NCI-H2029 treated with DMSO at 0.1 percent for 48 hours (cell line): ENCODE results near the gene PPHLN1.
A peak's percentile ranks its signal among the peaks of the same experiment; 100 is the strongest.
"Not testable (repeated sequence)": the region's sequence is repeated elsewhere in the genome, so short reads cannot be mapped to it uniquely, and the experiment has no call there.

Experiments
- DNase-seq: peaks from one replicate; lab custom pipeline; 2025; lab: John Stamatoyannopoulos, UW

Gene PPHLN1

DNA sequence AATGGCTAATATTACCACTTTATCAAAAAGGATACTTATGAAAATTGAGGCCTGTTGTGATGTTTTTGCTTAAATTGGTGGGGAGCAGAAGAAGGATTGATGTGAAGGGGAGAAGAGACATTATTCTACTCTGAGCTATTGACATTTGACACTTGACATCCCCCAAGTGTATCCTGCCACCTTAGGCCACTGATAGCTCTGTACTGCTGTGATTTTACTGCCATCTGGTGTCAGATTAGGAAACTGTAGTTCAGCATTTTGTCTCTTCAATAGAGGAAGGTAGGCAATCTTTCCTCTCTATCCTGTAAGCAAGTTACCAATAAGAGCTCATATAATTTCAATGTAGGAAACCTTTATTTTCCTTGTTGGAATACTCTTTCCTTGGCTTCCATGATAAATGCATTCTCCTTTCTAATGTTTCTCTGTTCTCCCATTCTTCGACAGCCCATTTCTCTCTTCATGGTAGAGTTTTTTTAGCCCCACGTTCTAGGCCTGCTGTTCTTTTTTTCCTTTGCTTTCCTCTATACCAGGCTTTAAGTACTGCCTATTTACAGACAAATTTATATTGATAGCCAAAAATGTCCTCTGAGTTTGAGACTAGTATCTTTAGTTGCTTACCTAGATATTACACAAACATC, 46.3 kb downstream of the PPHLN1 start:
- DNase-seq: peak; percentile 67

DNA sequence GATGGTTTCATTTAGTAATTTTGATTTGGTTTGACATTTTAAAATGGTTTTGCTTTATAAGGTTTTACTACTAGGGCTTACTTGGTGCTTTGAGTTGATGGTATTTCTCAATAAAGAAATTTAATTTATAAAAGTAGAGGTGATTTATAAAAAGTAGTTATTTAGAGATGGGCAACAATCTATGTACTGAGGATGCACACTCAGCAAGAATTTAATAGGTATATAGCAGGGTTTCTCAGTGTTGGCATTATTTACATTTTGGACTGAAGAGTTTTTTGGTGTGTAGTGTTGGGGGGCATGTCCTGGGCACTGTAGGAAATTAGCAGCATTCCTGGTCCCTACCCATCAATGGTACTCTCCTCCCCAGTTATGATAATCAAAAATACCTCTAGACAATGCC, 47.7 kb downstream of the PPHLN1 start:
- DNase-seq: no peak

DNA sequence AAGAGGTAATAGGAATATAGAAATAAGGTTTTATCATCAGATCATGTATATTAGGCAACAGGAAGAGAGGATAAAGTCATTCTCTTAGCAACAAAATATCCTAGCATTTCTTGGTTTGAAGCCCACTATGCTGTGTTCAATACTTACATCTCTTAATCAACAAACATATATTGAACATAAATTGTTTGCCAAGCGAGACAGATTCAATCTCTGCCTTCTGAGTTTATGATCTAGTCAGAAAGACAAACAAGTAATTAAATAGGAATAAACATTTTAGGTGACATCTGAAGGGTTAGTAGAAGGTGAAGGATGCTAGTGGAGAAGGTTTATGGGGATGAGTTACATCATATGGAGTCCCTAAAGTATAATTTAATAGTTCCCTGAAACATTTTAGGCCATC, 54.8 kb downstream of the PPHLN1 start:
- no peak for DNase-seq

DNA sequence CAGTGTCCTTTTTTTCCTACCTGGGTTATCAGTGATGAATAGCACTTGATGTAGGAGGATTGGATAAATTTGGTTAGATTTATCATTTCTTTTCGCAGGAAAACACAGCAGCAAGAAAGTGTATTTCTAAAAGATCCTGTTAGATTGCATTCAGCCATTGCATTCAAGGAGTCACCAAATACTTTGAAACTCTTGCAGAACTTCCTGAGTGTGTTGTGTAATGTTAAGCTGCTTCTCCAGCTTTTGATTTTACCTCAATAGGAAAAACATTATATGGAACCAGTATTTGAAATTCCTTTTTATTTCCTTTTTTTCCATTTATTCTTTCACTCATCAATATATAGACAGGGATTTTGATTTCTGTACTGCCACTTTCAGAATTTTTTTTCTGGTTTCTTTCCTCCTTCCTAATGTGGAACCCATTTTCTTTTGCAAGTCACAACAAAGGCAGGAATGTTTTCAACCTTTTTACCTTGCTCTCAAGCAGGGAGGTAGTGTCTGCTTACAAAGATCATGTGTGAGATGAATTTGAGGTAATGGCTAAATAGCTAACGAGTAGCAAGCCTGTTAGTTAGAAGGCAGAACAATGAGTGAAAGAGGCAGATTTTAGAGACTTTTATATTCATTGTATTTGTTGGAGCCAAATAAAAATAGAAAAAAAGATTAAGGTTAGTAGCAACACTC, 56.2 kb downstream of the PPHLN1 start:
- no peak for DNase-seq

DNA sequence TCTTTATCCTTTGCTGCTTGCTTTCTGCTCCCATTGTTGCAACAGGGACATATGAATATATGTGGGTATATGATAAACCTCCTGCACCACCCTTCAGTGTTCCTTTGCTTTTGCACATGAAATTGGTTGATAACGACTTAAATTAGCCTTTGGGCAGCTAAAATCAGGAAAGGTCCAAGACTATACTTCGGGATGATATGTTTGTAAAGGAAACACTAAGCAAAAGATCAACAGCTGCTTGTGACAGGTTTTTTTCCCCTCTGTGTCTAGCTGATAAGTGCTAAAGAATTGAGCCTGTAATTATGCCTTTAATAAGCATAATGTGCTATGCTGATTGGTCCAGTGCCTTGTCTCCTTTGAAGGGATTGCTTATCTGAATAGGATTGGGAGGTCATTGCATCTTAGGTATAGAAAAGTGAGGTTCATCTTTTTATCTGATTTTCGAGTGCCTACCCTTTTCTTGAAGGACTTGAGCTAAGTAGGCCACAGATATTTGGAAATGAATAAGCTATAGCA, 59.4 kb downstream of the PPHLN1 start:
- no peak for DNase-seq

DNA sequence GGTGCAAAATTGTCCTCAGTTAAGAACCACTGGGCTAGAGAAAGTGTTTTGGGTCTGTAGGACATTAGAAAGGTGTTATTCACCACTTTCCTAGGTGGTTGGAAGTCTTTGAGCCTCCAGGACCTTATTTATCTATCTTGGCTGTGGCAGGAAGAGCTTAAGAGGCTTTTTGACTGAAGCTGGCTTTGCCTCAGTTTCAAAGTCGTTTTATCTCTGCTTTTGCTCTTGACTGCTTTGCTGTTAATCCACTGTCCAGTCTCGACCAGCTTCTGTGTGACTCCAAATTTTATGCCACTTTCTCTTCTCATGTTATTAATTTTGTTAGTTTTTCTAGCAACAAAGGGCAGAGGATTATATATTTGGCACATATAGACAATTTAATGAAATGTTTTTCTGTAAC, 60.3 kb downstream of the PPHLN1 start:
- no peak for DNase-seq

DNA sequence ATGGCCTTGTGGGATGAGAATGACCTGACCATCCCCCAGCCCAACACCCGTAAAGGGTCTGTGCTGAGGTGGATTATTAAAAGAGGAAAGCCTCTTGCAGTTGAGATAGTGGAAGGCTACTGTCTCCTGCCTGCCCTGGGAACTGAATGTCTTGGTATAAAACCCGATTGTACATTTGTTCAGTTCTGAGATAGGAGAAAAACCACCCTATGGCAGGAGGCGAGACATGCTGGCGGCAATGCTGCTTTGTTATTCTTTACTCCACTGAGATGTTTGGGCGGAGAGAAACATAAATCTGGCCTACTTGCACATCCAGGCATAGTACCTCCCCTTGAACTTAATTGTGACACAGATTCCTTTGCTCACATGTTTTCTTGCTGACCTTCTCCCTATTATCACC, 62.1 kb downstream of the PPHLN1 start:
- not testable (repeated sequence) for DNase-seq

DNA sequence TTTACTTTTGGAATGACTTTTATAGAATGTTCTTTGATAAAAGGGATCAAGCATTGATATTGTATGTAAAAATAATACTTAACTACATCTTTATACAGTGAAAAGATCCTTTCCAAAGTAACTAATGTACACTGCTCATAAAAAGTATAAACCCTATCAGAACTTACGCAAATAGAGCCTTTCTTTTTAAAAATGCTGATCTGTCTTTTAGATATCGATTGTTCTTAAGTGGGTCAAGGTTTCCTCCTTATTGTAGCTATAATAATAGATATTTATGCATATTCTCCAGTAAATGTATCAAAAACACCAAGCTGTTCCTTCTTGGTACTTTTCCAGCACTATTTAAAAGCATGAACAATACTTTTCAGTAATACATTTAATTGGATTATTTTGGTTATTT, 68.5 kb downstream of the PPHLN1 start:
- DNase-seq: no peak

DNA sequence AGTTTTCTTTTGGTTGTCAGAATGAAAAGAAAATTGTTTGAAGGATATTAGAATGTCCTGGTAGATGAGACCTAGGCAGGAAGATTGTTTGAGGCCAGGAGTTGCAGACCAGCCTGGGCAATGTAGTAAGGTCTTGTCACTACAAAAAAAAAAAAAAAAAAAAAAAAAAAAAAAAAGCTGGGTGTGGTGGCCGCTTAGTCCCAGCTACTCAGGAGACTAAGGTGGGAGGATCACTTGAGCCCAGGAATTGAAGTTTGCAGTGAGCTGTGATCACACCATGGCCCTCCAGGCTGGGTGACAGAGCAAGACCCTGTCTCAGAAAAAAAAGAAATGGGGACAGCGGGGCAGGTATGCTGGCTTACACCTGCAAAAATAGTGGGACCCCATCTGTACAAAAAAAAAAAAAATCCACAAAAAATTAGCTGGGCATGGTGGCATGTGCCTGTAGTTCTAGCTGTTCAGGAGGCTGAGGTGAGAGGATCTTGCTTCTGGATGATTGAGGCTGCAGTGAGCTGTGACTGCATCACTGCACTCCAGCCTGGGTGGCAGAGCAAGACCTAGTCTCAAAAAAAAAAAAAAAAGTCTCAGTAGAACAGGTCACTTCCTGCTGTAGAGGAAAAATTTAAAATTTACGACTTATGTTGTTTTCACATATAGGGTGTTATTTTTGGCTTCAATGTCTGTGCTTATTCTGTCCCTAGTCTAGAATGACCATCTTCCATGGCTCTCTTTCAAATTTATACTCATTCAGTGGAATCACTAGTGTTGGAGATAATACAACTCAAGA, 70.7 kb downstream of the PPHLN1 start:
- no peak for DNase-seq

DNA sequence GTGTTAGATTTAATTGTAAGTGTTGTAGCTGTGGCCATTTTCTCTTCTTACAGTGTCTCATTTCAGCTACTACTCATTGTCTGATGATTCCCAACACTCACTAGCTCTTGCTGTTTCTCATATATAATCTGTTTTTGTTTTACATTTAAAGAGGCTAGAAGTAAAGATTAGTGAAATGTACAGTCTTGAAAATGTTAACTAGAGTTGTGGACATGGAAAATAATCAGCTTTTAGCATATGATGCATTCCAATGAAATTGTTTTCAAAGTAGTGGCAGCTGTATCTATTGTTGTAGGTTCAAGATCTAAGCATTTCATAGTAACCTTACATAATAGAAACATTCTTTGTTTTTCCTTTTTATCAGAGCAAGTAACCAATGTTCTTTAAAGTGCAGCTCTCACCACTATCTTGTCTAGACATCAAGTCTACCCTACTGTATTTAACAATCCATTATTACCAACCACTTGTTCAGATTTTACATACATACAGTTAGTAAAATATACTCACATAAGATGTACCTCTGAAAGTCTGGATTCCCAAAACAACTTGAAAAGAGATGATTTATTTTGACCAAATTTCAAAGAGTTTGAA, 76.9 kb downstream of the PPHLN1 start:
- DNase-seq: no peak

DNA sequence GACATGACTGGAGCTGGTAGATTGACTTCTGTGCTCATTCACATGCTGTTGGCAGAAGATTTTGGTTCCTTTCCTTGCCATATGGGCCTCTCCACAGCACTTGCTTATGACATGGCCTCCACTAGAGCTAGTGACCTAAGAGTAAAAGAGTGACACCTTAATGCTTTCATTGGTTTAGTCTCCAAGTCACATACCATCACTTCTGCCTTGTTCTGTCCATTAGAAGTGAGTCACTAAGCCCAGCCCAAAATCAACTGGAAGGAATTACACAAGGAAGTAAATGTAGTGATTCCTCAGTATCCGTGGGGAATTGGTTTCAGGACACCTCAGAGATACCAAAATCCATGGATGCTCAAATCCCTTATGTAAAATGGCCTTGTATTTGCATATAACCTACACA, 81.3 kb downstream of the PPHLN1 start:
- no peak for DNase-seq

DNA sequence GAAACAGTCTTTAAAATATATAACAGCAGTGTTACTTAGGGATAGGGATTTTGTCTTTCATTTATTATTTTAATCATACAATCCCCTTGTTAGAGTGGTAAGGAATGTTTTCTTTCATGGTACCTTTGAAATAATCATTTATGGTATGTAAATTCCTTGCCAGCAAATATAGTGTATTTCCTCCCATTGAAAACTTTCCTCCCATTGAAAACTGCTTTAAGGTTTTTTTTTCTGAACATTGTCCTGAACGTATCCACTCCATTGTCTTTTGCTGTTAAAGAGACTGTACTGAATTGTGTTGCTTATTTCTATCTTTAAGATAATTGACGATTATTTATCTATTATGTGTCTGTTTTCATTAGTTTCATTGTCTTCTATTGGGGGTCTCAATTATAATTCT, 83.5 kb downstream of the PPHLN1 start:
- DNase-seq: no peak

DNA sequence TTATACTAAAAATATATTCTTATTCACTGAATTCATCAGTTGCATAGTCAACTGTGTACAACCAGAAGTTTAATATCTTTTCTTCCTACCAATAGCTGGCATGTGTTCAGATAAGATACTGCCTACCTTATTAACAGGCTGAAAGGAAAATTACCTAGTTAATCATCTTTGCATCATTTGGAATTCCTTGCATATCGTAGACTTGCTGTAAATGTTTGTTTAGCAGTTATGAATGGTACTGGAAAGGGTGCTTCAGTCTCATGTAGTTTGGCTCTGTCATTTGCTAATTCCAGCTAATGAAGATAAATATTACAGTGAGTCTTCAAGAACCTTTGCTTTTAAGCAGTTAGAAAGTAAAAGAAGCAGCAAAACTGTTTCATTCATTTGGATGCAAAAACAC, 84.4 kb downstream of the PPHLN1 start:
- DNase-seq: no peak

DNA sequence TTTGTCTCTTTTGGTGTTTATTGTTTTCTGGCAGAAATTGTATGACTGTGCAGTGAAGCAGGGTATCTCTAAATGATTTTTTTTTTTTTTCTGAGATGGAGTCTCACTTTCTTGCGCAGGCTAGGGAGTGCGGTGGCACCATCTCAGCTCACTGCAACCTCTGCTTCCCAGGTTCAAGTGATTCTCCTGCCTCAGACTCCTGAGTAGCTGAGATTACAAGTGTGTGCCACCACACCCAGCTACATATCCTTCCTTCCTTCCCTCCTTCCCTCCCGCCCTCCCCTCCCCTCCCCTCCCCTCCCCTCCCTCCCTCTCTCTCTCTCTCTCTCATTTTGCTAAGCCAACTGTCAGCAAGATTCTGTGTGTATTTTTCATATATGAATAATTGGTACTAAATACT, 94.4 kb downstream of the PPHLN1 start:
- DNase-seq: no peak

DNA sequence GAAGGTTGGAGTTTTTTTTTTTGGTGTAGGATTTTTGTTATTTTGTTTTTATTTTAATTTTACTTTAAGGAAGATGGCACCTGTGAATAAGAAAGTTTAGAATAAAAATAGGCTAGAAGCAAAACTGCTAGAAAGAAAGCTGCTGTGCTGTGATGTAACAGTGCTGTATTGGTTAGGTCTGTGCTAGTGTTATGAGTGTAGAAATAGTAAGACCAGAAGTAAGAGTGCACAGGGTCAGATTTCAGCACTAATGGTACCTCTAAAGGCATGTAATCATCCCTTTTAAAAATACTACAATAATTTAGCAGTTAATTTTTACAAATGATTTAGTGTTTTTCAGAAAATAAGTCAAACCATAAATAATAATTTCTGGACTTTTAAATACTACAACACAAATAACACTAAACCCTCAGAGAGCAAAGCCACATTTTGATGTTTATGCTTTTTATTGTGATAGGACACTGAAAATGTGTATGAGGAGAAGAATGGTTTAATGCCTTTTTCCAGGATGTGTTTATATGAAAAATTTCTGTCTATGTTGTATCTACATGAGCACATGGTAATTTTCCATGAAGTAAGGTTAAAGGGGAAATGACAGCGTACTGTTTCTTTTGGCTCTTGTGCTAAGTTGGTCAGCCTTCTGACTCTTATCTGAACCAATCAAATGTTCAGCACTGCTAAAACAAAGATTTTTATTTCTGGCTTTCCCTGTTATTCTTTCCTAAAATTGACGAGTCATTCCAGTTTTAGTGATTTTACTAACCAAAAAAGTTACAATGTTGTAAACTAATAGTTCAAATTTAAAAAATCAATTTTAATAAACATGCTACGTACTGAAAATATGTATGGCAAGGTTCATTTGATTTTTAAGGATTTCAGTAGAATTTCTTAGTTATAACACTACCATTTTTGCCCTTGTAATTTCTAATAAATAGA, 96.1 kb downstream of the PPHLN1 start:
- no peak for DNase-seq

DNA sequence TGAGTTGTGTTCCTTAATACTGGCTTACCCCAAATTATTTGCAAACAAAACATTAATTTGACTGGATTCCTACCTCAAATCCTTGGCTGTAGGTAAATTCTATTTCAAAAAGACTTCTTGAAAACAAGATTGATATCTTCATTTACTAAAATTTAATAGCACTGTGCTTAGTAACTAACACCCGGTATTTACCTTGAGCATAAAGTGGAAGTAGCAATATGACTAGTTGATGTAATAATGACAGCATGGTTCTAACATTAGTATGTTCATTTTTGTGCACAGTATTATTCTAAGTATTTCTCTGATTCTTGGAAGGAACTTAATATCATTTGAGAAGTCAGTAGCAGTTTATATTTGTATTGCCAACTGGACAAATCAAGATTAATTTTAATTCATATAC, 96.8 kb downstream of the PPHLN1 start:
- DNase-seq: no peak

DNA sequence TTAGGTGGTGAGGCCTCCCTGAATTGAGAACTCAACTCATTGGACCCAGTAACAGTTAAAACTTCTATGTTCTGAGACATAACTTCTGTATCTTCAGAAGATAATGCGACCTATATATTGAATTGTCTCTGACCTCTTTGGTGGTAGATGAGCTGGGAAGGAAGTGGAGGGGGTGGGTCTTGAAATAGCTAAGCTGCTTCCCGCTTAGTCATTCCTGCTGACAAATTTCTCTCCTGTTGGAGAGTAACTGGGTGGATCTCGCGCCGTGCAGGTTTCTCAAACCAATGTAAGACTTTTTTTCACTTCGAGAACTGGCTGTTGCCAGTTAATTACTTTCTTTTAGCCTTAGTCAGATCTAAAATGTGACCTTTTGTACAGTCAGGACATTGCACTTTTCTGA, 100.8 kb downstream of the PPHLN1 start:
- no peak for DNase-seq

DNA sequence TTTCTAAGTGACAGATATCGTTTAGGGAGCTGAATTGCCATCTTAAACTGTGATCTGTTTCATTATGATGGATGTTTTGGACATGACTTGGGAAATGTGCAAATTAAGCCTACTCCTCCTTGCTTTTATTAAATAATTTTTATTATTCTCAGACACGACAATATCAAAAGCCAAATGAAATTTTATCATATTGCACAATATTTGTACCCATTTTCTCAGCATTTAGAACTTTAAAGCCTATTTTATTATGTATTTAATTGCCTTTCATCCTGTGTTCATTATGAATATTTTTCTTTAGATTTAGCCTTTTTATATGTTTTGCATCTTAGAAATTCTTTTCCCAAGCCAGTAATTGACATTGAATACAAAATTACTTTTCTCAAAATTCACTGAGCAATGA, 102.9 kb downstream of the PPHLN1 start:
- DNase-seq: no peak

DNA sequence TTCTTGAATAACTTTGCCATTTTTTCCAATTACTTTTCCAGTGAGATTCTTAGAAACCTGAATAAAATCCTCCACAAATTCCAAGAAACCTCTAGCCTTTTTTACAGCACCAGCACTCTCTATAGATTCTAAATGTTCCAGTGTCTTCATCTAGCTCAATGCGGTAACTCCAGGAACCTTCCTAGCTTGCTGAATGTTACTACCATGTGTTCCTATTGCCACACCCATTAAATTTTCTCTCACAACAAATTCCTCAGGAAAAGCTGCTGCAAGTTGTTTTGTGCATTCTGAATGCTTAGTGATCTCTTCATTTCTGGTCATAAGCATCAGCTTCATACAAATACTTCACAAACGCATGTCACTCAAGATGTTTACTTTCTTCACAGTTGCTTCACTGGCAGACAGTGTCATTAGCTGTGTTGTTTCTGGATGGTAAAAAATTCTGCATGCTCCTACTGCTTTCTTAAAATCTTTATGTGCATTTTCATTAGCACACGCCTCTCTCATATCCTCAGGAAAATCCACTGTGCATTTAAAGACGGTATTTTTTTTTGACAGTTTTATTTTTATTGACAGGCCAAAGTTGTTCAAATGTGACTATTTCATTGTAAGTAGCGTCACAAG, 106.7 kb downstream of the PPHLN1 start:
- DNase-seq: no peak

DNA sequence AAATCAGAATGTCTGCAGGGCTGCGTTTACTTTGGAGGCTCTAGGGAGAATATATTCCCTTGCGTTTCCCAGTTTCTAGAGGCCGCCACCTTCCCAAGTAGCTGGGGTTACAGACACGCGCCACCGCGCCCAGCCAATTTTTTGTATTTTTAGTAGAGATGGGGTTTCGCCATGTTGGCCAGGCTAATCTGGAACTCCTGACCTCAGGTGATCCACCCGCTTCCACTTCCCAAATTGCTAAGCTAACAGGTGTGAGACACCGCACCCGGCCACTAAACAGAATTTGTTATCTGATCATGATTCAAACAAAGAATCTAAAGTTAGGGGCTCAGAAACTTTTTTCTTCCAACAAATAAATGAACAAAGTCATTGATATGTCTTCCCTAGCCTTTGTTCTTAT, 114.6 kb downstream of the PPHLN1 start:
- DNase-seq: no peak

DNA sequence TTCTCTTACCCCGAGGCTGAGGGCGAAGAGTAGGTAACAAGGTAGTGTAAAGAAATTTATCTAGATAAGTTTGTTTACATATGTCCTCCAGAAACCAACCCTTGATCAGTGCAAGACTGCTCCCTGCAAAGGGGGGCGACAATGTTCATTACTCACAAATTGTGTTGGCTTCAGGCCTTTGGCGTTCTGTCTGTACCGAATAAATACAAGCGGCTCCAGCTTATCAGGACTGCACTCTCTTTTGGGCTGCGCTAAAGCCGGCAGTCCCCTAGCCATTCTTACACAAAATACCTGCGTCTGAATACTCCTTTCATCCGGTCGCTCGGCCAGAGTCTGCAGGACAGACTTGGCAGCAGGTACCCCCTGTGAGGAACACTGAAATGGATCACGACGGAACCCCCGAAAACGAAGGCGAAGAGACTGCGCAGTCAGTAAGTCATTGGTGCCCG, 116.4 kb downstream of the PPHLN1 start:
- DNase-seq: no peak
